HCT116 (cell line): ENCODE data around the gene CFAP97D2. TPM values are rescaled to one million over a fixed set of nuclear protein-coding genes. Genes with fewer than 3 reads are reported as not detected.

Experiments
- ATAC-seq: fragments of 200-7000 bp; cut with Tn5 transposase; 2 replicates; pipeline ENCODE4 v1.9.1; 2020; ENCODE audit warnings: mild to moderate bottlenecking, moderate library complexity
- BruUV-seq: library from RNA; stranded (reverse); fragments of 400-500 nt; replicated peaks from 2 replicates; lab custom pipeline; 2021; lab: Mats Ljungman, UMichigan
- CTCF ChIA-PET: fragments of 300-600 bp; sonication (Branson Sonifier 250); formaldehyde crosslinking; loops from one replicate; lab custom pipeline; 2021; ENCODE audit warnings: antibody characterized with exemption; lab: Charles Lee
- POLR2A ChIA-PET: fragments of 300-600, 350-600 bp; sonication (Branson Sonifier 250); formaldehyde crosslinking; loops from one replicate; lab custom pipeline; 2021; ENCODE audit warnings: antibody characterized with exemption; lab: Charles Lee
- RAD21 ChIA-PET, 2 experiments: fragments of 300-600 bp; sonication (Branson Sonifier 250); formaldehyde crosslinking; loops; one replicate each; lab custom pipeline; 2023; ENCODE audit warnings: low total read pairs in 2 of 2; ENCODE audit not compliant: uncharacterized antibody in 2 of 2, unreplicated experiment in 2 of 2, low non-redundant PET in 1 of 2; lab: Charles Lee
- DNase-seq: peaks from one replicate; pipeline ENCODE4 v3.0.0-alpha.2; 2010; ENCODE audit warnings: low read depth, low spot score
- H2AFZ ChIP-seq: fragments of 200-600 bp; shearing (Covaris generic), sonication (generic); 2 replicates; pipeline ENCODE4 v1.6.1; 2017; ENCODE audit warnings: low read depth, mixed run types, mixed read lengths, antibody characterized with exemption, low read length; ENCODE audit not compliant: poor library complexity, severe bottlenecking
- H3K27ac ChIP-seq: 2 replicates; pipeline ENCODE4 v1.5.1; 2012; ENCODE audit warnings: low read depth, low read length
- H3K27me3 ChIP-seq: fragments of 200-600 bp; sonication (generic); 2 replicates; pipeline ENCODE4 v1.6.1; 2016; ENCODE audit warnings: mixed run types, low read length, mixed read lengths; ENCODE audit not compliant: insufficient read depth
- H3K36me3 ChIP-seq, 2 experiments: fragments of 200-500 bp in 1 of 2; fragments of 200-600 bp in 1 of 2; sonication (Bioruptor generic) in 1 of 2; sonication (generic) in 1 of 2; 2 replicates each; pipeline versions ENCODE4 v1.5.1 to v1.6.1; 2014 to 2016; ENCODE audit warnings: low read length in 2 of 2, inconsistent platforms in 1 of 2, mixed read lengths in 1 of 2, mixed run types in 1 of 2; ENCODE audit not compliant: insufficient read depth in 2 of 2, control insufficient read depth in 1 of 2
- H3K4me1 ChIP-seq, 2 experiments: fragments of 200-600 bp in 1 of 2; sonication (generic) in 1 of 2; 2 replicates each; pipeline versions ENCODE4 v1.5.1 to v1.6.1; 2012 to 2017; ENCODE audit warnings: low read length in 2 of 2, inconsistent platforms in 1 of 2, mild to moderate bottlenecking in 1 of 2, mixed read lengths in 1 of 2, mixed run types in 1 of 2, moderate library complexity in 1 of 2; ENCODE audit not compliant: insufficient read depth in 2 of 2, control insufficient read depth in 1 of 2
- H3K4me2 ChIP-seq: fragments of 200-600 bp; sonication (generic); 2 replicates; pipeline ENCODE4 v1.6.1; 2017; ENCODE audit warnings: mixed run types, low read length, mixed read lengths
- H3K4me3 ChIP-seq, 2 experiments: fragments of 200-600 bp in 1 of 2; sonication (generic) in 1 of 2; replicated peaks in 1 of 2; 2 replicates each; pipeline ENCODE4 v1.5.1; 2011 to 2016; ENCODE audit warnings: low read length in 2 of 2, control low read depth in 1 of 2, low read depth in 1 of 2, mild to moderate bottlenecking in 1 of 2, mixed read lengths in 1 of 2, mixed run types in 1 of 2
- H3K79me2 ChIP-seq: fragments of 200-600 bp; sonication (generic); 2 replicates; pipeline ENCODE4 v1.6.1; 2017; ENCODE audit warnings: mild to moderate bottlenecking, mixed run types, low read length, moderate library complexity, mixed read lengths; ENCODE audit not compliant: insufficient read depth
- H3K9ac ChIP-seq: fragments of 200-600 bp; sonication (generic); 2 replicates; pipeline ENCODE4 v1.6.1; 2016; ENCODE audit warnings: low read length, mixed read lengths
- H3K9me2 ChIP-seq: fragments of 200-600 bp; sonication (generic), shearing (Covaris generic); 2 replicates; pipeline ENCODE4 v1.6.1; 2017; ENCODE audit warnings: mixed run types, mild to moderate bottlenecking, moderate library complexity; ENCODE audit not compliant: insufficient read depth
- H3K9me3 ChIP-seq, 2 experiments: fragments of 200-500 bp in 1 of 2; fragments of 200-600 bp in 1 of 2; sonication (Bioruptor generic) in 1 of 2; sonication (generic) in 1 of 2; 2 replicates each; pipeline ENCODE4 v1.6.1; 2014 to 2017; ENCODE audit warnings: low read length in 2 of 2, mixed read lengths in 2 of 2, inconsistent platforms in 1 of 2, low read depth in 1 of 2, mild to moderate bottlenecking in 1 of 2, mixed run types in 1 of 2, moderate library complexity in 1 of 2; ENCODE audit not compliant: control insufficient read depth in 1 of 2, insufficient read depth in 1 of 2
- H4K20me1 ChIP-seq: fragments of 200-600 bp; sonication (generic), shearing (Covaris generic); 2 replicates; pipeline ENCODE4 v1.6.1; 2017; ENCODE audit warnings: mixed run types, mild to moderate bottlenecking, moderate library complexity; ENCODE audit not compliant: insufficient read depth
- CBX3 ChIP-seq: IDR thresholded peaks from 2 replicates; pipeline ENCODE4 v1.6.1; 2012; ENCODE audit warnings: low read depth
- CEBPB ChIP-seq: IDR thresholded peaks from 2 replicates; pipeline ENCODE4 v1.6.1; 2012; ENCODE audit warnings: low read depth
- EGR1 ChIP-seq: IDR thresholded peaks from 2 replicates; pipeline ENCODE4 v1.6.1; 2012; ENCODE audit warnings: low read depth
- ELF1 ChIP-seq: IDR thresholded peaks from 2 replicates; pipeline ENCODE4 v1.6.1; 2012; ENCODE audit warnings: low read depth, borderline replicate concordance
- EZH2 ChIP-seq: fragments of 200-600 bp; sonication (generic); IDR thresholded peaks from 2 replicates; pipeline ENCODE4 v1.6.1; 2017; ENCODE audit warnings: antibody characterized with exemption, mixed run types
- FOSL1 ChIP-seq: IDR thresholded peaks from 2 replicates; pipeline ENCODE4 v1.6.1; 2012; ENCODE audit warnings: low read depth
- POLR2A ChIP-seq: IDR thresholded peaks from 2 replicates; pipeline ENCODE4 v1.7.0; 2011; ENCODE audit warnings: borderline replicate concordance; ENCODE audit not compliant: insufficient read depth, insufficient read length; ENCODE audit errors: extremely low read depth
- RAD21 ChIP-seq: IDR thresholded peaks from 2 replicates; pipeline ENCODE4 v1.6.1; 2012; ENCODE audit warnings: low read depth, mild to moderate bottlenecking
- SP1 ChIP-seq: IDR thresholded peaks from 2 replicates; pipeline ENCODE4 v1.6.1; 2012; ENCODE audit warnings: low read depth
- SRF ChIP-seq: IDR thresholded peaks from 2 replicates; pipeline ENCODE4 v1.6.1; 2012; ENCODE audit warnings: low read depth
- TCF7L2 ChIP-seq: IDR thresholded peaks from 2 replicates; pipeline ENCODE4 v1.7.0; 2011; ENCODE audit warnings: borderline replicate concordance, inconsistent platforms; ENCODE audit not compliant: insufficient read depth, insufficient read length; ENCODE audit errors: extremely low read depth
- YY1 ChIP-seq: IDR thresholded peaks from 2 replicates; pipeline ENCODE4 v1.6.1; 2011; ENCODE audit warnings: low read length, low read depth, moderate library complexity, mild to moderate bottlenecking; ENCODE audit not compliant: insufficient replicate concordance; ENCODE audit errors: extremely low read depth
- ZFX ChIP-seq: fragments of 450-650 bp; IDR thresholded peaks from 2 replicates; pipeline ENCODE4 v1.6.1; 2017
- intact Hi-C: fragments of 100-400 bp; cut with micrococcal nuclease; formaldehyde crosslinking; loops from 2 replicates; pipeline ENCODE4 v1.10.0; 2022
- total RNA-seq: library from RNA; stranded (reverse); gene quantifications from one replicate; pipeline ENCODE4 v1.2.1, GENCODE V29; 2021; ENCODE audit not compliant: unreplicated experiment
- TF ChIP-seq, protein P1 (sequence below): IDR thresholded peaks from 2 replicates; pipeline ENCODE4 v1.6.1; 2011; ENCODE audit warnings: mild to moderate bottlenecking, low read length, moderate library complexity; ENCODE audit not compliant: insufficient replicate concordance; ENCODE audit errors: extremely low read depth
- TF ChIP-seq, protein P2 (sequence below): IDR thresholded peaks from 2 replicates; pipeline ENCODE4 v1.6.1; 2012

The CFAP97D2 gene
- total RNA-seq, 1 experiment from 2014 or later: not detected

DNA sequence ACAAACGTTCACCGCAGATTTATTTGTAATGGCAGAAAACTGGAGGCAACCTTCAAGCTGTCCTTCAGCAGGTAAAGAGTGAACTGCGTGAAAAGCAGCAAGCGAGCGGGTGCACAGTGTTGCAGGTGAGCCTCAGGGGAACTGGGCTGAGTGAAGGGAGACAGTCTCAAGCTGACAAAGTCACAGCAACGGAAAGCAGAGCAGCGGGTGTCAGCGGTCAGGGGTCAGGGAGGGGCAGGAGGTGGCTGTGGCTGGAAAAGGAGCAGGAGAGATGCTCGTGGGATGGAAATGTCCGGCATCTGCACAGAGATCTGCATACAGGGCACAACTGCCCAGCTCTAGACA lies 38.2 kb upstream of the CFAP97D2 start:
- ChIA-PET POLR2A (no interaction called here), RAD21 (no interaction called here), CTCF (no interaction called here)
- Histone ChIP-seq H3K9ac (no peak overlapping the region), H3K36me3 (no peaks in the 10 kb centered on the region), H3K9me2 (no peaks in the 10 kb centered on the region), H2AFZ (no peak overlapping the region), H3K27ac (no peak overlapping the region; the same call in 1 of the 2 replicates), H3K79me2 (no peaks in the 10 kb centered on the region), H3K9me3 (no peaks in the 10 kb centered on the region), H3K4me3 (no peak overlapping the region), H3K4me2 (no peak overlapping the region), H3K4me1 (peaks cover 4 to 10% of the 10 kb centered on the region in 2 experiments; a peak in 3 of 4 replicates), H4K20me1 (no peaks in the 10 kb centered on the region), H3K27me3 (no peaks in the 10 kb centered on the region)
- ATAC-seq (no peak), DNase-seq (no peak)
- intact Hi-C loops: loop anchor here (10.0 kb wide), 1 partner anchor 186 kb away; no protein-coding TSS in a partner anchor
- TF ChIP-seq EGR1 (no peak), TCF7L2 (no peak), YY1 (no peak), RAD21 (no peak), CEBPB (no peak), FOSL1 (no peak), ZFX (no peak), EZH2 (no peak), CBX3 (no peak), SP1 (no peak), ELF1 (no peak), SRF (no peak), POLR2A (no peak)
- TF ChIP-seq, protein P1, sequence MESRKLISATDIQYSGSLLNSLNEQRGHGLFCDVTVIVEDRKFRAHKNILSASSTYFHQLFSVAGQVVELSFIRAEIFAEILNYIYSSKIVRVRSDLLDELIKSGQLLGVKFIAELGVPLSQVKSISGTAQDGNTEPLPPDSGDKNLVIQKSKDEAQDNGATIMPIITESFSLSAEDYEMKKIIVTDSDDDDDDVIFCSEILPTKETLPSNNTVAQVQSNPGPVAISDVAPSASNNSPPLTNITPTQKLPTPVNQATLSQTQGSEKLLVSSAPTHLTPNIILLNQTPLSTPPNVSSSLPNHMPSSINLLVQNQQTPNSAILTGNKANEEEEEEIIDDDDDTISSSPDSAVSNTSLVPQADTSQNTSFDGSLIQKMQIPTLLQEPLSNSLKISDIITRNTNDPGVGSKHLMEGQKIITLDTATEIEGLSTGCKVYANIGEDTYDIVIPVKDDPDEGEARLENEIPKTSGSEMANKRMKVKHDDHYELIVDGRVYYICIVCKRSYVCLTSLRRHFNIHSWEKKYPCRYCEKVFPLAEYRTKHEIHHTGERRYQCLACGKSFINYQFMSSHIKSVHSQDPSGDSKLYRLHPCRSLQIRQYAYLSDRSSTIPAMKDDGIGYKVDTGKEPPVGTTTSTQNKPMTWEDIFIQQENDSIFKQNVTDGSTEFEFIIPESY: no peak
- TF ChIP-seq, protein P2, sequence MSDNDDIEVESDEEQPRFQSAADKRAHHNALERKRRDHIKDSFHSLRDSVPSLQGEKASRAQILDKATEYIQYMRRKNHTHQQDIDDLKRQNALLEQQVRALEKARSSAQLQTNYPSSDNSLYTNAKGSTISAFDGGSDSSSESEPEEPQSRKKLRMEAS: no peak
- no TSS peak for BruUV-seq
